B cell (primary cell): Measurements from ENCODE around the gene MBD1. TPM values are rescaled to one million over a fixed set of nuclear protein-coding genes. Genes with fewer than 3 reads are reported as not detected.

ENCODE experiments used
- ATAC-seq: fragments of 200-7000 bp; cut with Tn5 transposase; one replicate; pipeline ENCODE4 v1.10.0; 2021; ENCODE audit warnings: low read depth, mild to moderate bottlenecking, moderate number of reproducible peaks, moderate library complexity
- CTCF ChIA-PET: fragments of 350-600 bp; sonication (Branson Sonifier 250); formaldehyde crosslinking; loops from one replicate; lab custom pipeline; 2021; ENCODE audit warnings: antibody characterized with exemption, inconsistent platforms; lab: Charles Lee
- POLR2A ChIA-PET: fragments of 350-600 bp; sonication (Branson Sonifier 250); formaldehyde crosslinking; loops from one replicate; lab custom pipeline; 2021; ENCODE audit warnings: antibody characterized with exemption; lab: Charles Lee
- DNase-seq: peaks from one replicate; pipeline ENCODE4 v3.0.0; 2013
- H2AFZ ChIP-seq: 2 replicates; pipeline ENCODE4 v1.6.1; 2012; ENCODE audit warnings: mild to moderate bottlenecking, low read depth, low read length; ENCODE audit not compliant: insufficient read depth, poor library complexity, severe bottlenecking
- H3K27ac ChIP-seq, 2 donors: 1 replicate in 1 of 2; 2 replicates in 1 of 2; pipeline ENCODE4 v1.5.1; 2012 to 2013; ENCODE audit warnings: low read length in 2 of 2, mild to moderate bottlenecking in 2 of 2, moderate library complexity in 1 of 2
- H3K27me3 ChIP-seq, 4 experiments: fragments of 200-600 bp in 1 of 4; sonication (generic) in 1 of 4; replicated peaks in 1 of 4; 1 replicate in 2 of 4; 2 replicates in 2 of 4; pipeline versions ENCODE4 v1.6.1 to v1.7.0; 2013 to 2016; ENCODE audit warnings: low read length in 3 of 4, mild to moderate bottlenecking in 2 of 4, mixed read lengths in 1 of 4, moderate library complexity in 1 of 4; ENCODE audit not compliant: insufficient read depth in 4 of 4, control insufficient read depth in 3 of 4; ENCODE audit errors: control extremely low read depth in 1 of 4
- H3K36me3 ChIP-seq, 2 experiments: replicated peaks in 1 of 2; 1 replicate in 1 of 2; 2 replicates in 1 of 2; pipeline versions ENCODE4 v1.6.1 to v1.7.1; 2013; ENCODE audit warnings: low read length in 1 of 2; ENCODE audit not compliant: insufficient read depth in 2 of 2, control insufficient read depth in 1 of 2; ENCODE audit errors: control extremely low read depth in 1 of 2, extremely low read depth in 1 of 2
- H3K4me1 ChIP-seq, 2 donors: fragments of 200-600 bp in 1 of 2; sonication (generic) in 1 of 2; 1 replicate in 1 of 2; 2 replicates in 1 of 2; pipeline versions ENCODE4 v1.5.1 to v1.6.1; 2013 to 2017; ENCODE audit warnings: low read length in 2 of 2; ENCODE audit not compliant: control insufficient read depth in 2 of 2, insufficient read depth in 2 of 2
- H3K4me2 ChIP-seq: replicated peaks from 2 replicates; pipeline ENCODE3; 2012; ENCODE audit warnings: mild to moderate bottlenecking, low read depth, low read length; ENCODE audit not compliant: poor library complexity, severe bottlenecking
- H3K4me3 ChIP-seq, 5 experiments: fragments of 200-600 bp in 1 of 5; sonication (generic) in 1 of 5; 1 replicate in 3 of 5; 2 replicates in 2 of 5; pipeline versions ENCODE4 v1.5.1 to v1.7.0; 2011 to 2016; ENCODE audit warnings: low read length in 4 of 5, mild to moderate bottlenecking in 4 of 5, low read depth in 2 of 5, control low read depth in 1 of 5, moderate library complexity in 1 of 5; ENCODE audit not compliant: insufficient read depth in 1 of 5; ENCODE audit errors: control extremely low read depth in 1 of 5, extremely low read depth in 1 of 5
- H3K79me2 ChIP-seq: fragments of 200-600 bp; sonication (generic); one replicate; pipeline ENCODE4 v1.6.0; 2016; ENCODE audit warnings: low read length; ENCODE audit not compliant: control insufficient read depth, insufficient read depth
- H3K9ac ChIP-seq: fragments of 200-600 bp; sonication (generic); 2 replicates; pipeline ENCODE4 v1.6.1; 2017; ENCODE audit warnings: mild to moderate bottlenecking, low read length, moderate library complexity
- H3K9me3 ChIP-seq, 3 donors: one replicate each; pipeline versions ENCODE4 v1.6.1 to v1.7.1; 2013; ENCODE audit warnings: low read length in 2 of 3; ENCODE audit not compliant: control insufficient read depth in 2 of 3, insufficient read depth in 1 of 3; ENCODE audit errors: control extremely low read depth in 1 of 3
- H4K20me1 ChIP-seq: 2 replicates; pipeline ENCODE4 v1.6.0; 2012; ENCODE audit warnings: mild to moderate bottlenecking, low read length; ENCODE audit not compliant: insufficient read depth, control insufficient read depth, poor library complexity, severe bottlenecking
- H3K27ac Mint-ChIP-seq: one replicate; pipeline ENCODE4 v1.8.0; 2021; ENCODE audit warnings: mixed read lengths
- H3K27me3 Mint-ChIP-seq: one replicate; pipeline ENCODE4 v1.8.0; 2021; ENCODE audit warnings: mixed read lengths
- H3K4me1 Mint-ChIP-seq: one replicate; pipeline ENCODE4 v1.8.0; 2021; ENCODE audit warnings: mixed read lengths
- H3K4me3 Mint-ChIP-seq: one replicate; pipeline ENCODE4 v1.8.0; 2021; ENCODE audit warnings: mixed read lengths
- H3K9me3 Mint-ChIP-seq: one replicate; pipeline ENCODE4 v1.8.0; 2022; ENCODE audit warnings: mixed read lengths; ENCODE audit not compliant: insufficient read depth
- CTCF ChIP-seq: fragments of 200-600 bp; IDR thresholded peaks from one replicate; pipeline ENCODE4 v1.8.0; 2022; ENCODE audit warnings: antibody characterized with exemption, mild to moderate bottlenecking
- EZH2 ChIP-seq: IDR thresholded peaks from 2 replicates; pipeline ENCODE4 v1.6.1; 2012; ENCODE audit warnings: borderline replicate concordance, low read depth, mild to moderate bottlenecking, moderate library complexity, low read length; ENCODE audit not compliant: insufficient read depth, poor library complexity, severe bottlenecking
- WGBS: methylation state at CpG from one replicate; pipeline ENCODE4 v1.1.5; 2013; ENCODE audit warnings: missing lambda C conversion rate; ENCODE audit not compliant: insufficient coverage; 5-methylcytosine and 5-hydroxymethylcytosine counted together
- intact Hi-C: fragments of 100-400 bp; cut with micrococcal nuclease; formaldehyde crosslinking; loops from one replicate; pipeline ENCODE4 v1.10.0; 2022
- polyA plus RNA-seq: library from polyadenylated mRNA; depleted of rRNA; stranded (reverse); fragments of >200 nt; gene quantifications from 2 replicates; pipeline ENCODE4 v1.2.3, GENCODE V29; 2012
- total RNA-seq, 2 donors: library from RNA; stranded (reverse); fragments of 120-200 nt in 1 of 2; gene quantifications; 1 replicate in 1 of 2; 2 replicates in 1 of 2; pipeline versions ENCODE4 v1.2.3 to v1.2.4, GENCODE V29; 2013 to 2022

Gene MBD1
- total and polyA plus RNA-seq, 2 donors (not counting 1 experiment from before 2014, with no cell fraction given): 120 to 135 TPM

- no peaks in the 10 kb centered on the region for H3K27me3 ChIP-seq
- Mint-ChIP-seq H3K4me1 (peaks cover 55% of the 10 kb centered on the region), H3K4me3 (peak overlapping the region; percentile 35), H3K27ac (no peak overlapping the region), H3K9me3 (no peaks in the 10 kb centered on the region), H3K27me3 (no peaks in the 10 kb centered on the region)
- H2AFZ ChIP-seq: no peak overlapping the region
- peak overlapping the region; percentile 2 for H3K4me2 ChIP-seq
- POLR2A ChIA-PET: no interaction called here
- no peaks in the 10 kb centered on the region for H4K20me1 ChIP-seq
- H3K4me1 ChIP-seq: peaks cover 58% of the 10 kb centered on the region in 2 donors
- ATAC-seq (no peak), DNase-seq (no peak)
- no peak overlapping the region for H3K27ac ChIP-seq
- TF ChIP-seq EZH2: no peak
- no peak for TF ChIP-seq CTCF
- H3K9ac ChIP-seq: no peak overlapping the region
- no peaks in the 10 kb centered on the region for H3K9me3 ChIP-seq
- intact Hi-C loops: no loop called here
- CTCF ChIA-PET: interaction anchor here (1.8 to 2.8 kb wide), 3 partner anchors 16 to 95 kb away, joined by 3 to 11 read pairs (median 6); no protein-coding TSS in a partner anchor
- no peaks in the 10 kb centered on the region for H3K36me3 ChIP-seq
- no peaks in the 10 kb centered on the region for H3K79me2 ChIP-seq
- H3K4me3 ChIP-seq: no peak overlapping the region
- WGBS: no CpG with 5 or more reads among the region's 2 CpGs
Measured at GRCh38 chr18:50313873-50314460, 32.6 kb upstream of the MBD1 start.

- no CpG with 5 or more reads among the region's 2 CpGs for whole genome bisulfite sequencing
- Histone ChIP-seq H3K4me1 (peaks cover 64 to 67% of the 10 kb centered on the region in 2 donors), H3K4me2 (peak overlapping the region; percentile 52), H3K9me3 (no peaks in the 10 kb centered on the region), H3K36me3 (no peaks in the 10 kb centered on the region), H4K20me1 (no peaks in the 10 kb centered on the region), H3K27ac (peak overlapping the region; percentile 50), H3K4me3 (peak overlapping the region in 1 of 5 experiments; percentile 28), H3K79me2 (no peaks in the 10 kb centered on the region), H3K9ac (peak overlapping the region; percentile 41), H2AFZ (no peak overlapping the region), H3K27me3 (no peaks in the 10 kb centered on the region)
- Mint-ChIP-seq H3K4me1 (peaks cover 61% of the 10 kb centered on the region), H3K27me3 (no peaks in the 10 kb centered on the region), H3K27ac (peak overlapping the region; percentile 64), H3K9me3 (no peaks in the 10 kb centered on the region), H3K4me3 (peak overlapping the region; percentile 44)
- TF ChIP-seq EZH2: no peak
- no peak for TF ChIP-seq CTCF
- ATAC-seq: no peak
- peak; percentile 33 for DNase-seq
- intact Hi-C loops: no loop called here
- ChIA-PET CTCF (interaction anchor here (2.8 kb wide), 1 partner anchor 44 kb away, joined by 11 read pairs; no protein-coding TSS in a partner anchor), POLR2A (no interaction called here)
Measured at GRCh38 chr18:50313031-50313607, 31.8 kb upstream of the MBD1 start.
